GM21786 (cell line): ENCODE results near the gene PDE4B.

ENCODE experiments used
- ATAC-seq: cut with Tn5 transposase; IDR thresholded peaks from one replicate; pipeline ENCODE4 v1.9.1; 2021; ENCODE audit not compliant: unreplicated experiment

PDE4B gene

GRCh38 chr1:66372522-66373101 lies 579.9 kb downstream of the PDE4B start:
- ATAC-seq = peak; percentile 17

- no peak for ATAC-seq
Measured at GRCh38 chr1:66373157-66373591, 580.5 kb downstream of the PDE4B start.

DNA sequence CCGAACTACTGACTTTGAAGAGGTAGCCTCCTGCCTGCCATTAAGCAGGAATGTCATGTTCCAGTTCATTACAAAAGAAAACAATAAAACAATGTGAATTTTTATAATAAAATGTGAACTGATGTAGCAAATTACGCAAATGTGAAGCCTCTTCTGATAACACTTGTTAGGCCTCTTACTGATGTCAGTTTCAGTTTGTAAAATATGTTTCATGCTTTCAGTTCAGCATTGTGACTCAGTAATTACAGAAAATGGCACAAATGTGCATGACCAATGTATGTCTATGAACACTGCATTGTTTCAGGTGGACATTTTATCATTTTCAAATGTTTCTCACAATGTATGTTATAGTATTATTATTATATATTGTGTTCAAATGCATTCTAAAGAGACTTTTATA lies 581.5 kb downstream of the PDE4B start:
- ATAC-seq = peak; percentile 44

DNA sequence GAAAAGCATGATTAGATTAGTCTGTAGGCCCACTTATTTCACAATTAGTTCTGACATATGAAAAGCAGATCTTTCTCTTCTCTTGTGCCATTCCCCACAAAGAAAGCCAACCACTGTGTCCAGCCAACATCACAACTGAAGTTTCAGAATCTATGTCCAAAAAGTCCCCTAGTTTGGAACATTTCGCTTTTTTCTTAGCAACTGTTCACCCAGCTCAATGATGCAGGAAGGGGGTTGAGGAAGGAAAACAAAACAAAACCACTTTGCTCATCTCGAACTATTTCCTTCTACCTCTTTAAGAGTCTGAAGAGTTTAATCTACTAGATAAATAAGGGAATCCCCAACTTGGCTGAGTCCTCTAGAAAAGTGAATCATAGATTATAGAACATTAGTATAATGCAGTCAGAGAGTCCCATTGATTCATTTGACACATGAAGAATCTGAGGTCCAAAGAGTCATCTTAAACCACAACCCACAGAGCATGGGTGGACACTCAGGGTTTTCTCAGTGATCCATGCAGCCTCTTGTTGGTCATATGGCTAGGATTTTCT lies 581.9 kb downstream of the PDE4B start:
- ATAC-seq = peak; percentile 51

GRCh38 chr1:66375125-66375524 lies 582.4 kb downstream of the PDE4B start:
- ATAC-seq = no peak

- ATAC-seq = peak; percentile 96
Measured at GRCh38 chr1:66380452-66381212, 587.9 kb downstream of the PDE4B start.

DNA sequence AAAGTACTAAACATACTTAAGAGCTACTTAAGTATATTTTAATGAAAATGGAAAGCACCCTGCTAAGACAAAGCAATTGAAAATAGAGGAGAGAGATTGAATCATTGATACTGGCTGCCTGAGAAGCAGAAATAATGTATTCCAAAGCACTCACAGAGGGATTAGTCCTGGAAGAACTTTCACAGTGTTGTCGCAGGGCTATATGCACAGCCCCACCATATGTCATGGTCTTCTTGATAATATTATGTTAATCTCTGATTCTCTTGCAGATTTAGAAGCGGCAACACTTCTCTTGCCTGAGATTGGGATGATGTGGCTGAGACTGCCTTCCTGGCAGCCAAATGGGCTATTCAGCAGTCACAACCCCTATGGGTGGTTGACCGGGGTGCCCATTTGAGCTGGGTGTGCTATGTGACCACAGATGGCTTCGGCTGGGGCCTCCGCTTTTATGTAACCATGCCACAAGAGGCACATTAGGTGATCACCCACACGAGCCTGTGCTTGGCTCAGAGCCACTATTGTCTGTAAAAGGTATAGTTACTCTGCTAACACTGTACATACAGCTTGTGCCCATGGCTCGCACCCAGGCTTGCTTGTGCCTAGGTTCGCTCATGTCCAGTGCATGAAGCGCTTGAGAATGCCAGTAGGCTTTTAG lies 589.1 kb downstream of the PDE4B start:
- ATAC-seq = no peak

DNA sequence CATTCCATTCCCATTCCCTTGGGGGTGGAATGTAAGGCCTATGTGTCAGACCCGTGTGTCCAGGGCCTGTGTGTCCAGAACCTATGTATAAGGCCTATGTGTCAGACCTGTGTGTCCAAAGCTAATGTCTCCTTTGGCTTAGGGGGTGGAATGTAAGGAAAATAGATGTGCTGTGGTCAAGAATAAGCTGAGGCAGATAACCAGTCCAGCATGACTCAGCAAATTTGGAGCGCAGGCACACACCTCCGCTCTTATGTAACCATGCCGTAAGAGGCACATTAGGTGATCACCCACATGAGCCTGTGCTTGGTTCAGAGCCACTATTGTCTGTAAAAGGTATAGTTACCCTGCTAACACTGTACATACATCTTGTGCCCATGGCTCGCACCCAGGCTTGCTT lies 590.5 kb downstream of the PDE4B start:
- no peak for ATAC-seq

GRCh38 chr1:66383611-66384010 lies 590.9 kb downstream of the PDE4B start:
- ATAC-seq = no peak

- no peak for ATAC-seq
Measured at GRCh38 chr1:66384258-66384921, 591.7 kb downstream of the PDE4B start.

GRCh38 chr1:66386712-66387111 lies 594.0 kb downstream of the PDE4B start:
- no peak for ATAC-seq

- ATAC-seq = no peak
Measured at GRCh38 chr1:66388913-66389312, 596.2 kb downstream of the PDE4B start.

- no peak for ATAC-seq
Measured at GRCh38 chr1:66393586-66394287, 601.0 kb downstream of the PDE4B start.

- no peak for ATAC-seq
Measured at GRCh38 chr1:66394603-66395002, 601.9 kb downstream of the PDE4B start.

- ATAC-seq = no peak
Measured at GRCh38 chr1:66395202-66396061, 602.7 kb downstream of the PDE4B start.

DNA sequence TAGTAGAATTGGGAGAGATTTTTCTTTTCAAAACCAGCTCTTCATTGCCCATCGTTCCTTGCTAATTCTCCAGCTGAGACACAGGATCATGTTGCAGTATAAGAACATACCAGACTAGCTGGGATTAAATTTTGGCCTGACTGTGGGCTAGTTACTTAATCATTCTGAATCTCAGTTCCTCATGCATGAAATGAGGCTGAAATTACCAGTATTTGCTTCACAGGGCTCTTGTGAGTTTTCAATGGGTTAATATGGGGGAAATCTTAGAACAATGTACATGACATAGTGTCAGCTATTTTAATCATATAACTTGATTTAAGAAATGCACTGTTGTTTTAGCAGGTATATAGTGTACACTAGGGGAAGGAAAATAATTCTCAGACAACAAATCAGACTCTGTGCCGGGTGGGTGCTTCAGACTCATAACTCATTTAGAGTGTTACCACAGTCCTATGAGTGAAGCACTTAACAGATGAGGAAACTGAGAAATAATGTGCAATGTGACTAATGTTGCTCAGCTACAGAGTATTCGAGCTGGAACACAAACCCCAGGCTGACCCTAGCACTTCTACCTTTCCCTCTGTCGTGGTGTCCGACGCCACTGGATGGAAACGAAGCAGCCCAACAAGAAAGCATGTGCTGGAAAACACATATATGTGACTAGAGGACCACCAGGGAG lies 603.7 kb downstream of the PDE4B start:
- peak; percentile 47 for ATAC-seq

DNA sequence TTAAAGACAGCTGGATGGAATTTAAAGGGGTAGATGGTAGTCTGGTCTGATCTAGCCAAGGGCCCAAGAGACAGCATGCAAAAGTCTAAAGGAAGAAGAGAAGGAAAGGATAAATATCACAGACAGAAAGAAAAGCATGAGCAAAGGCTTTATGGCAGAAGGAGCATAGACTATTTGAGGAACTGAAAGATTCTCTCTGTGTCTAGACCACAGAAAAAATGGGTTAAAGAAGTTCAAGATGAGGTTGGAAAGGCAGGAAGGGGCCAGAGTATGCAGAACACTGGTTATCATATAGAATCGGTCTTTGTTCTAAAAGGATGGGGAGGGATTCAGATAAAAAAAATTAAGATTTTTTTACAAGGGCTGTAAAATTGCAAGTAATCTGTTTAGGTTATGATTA lies 604.5 kb downstream of the PDE4B start:
- ATAC-seq = peak; percentile 37

DNA sequence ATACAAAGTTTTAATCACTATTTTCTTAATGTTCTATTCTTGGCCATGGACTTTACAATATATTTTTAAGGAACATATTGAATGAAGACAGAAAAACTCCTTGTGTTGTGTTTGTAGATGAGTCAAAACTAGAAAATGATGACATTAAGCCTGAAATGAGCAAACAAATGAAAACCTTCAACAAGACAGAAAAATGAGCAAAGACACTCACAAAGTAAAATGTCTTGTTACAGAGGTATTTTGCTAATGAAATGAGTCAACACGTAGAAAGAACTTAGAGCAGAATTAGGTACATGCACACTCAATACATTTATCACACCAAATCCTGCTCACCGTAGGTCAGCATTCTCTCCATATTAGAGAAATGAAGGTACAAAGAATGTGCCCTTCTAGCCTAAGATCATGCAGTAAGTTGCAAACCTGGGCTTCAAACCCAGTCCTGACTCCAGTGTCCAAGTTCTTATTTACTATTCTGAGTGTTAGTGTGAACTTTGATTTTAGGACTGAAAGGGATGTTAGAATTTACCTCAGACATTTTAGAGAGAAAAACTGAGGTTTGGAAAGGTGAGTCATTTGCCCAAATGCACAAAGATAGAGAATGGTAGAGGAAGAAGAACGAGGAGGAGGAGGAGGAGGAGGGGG lies 607.3 kb downstream of the PDE4B start:
- no peak for ATAC-seq

DNA sequence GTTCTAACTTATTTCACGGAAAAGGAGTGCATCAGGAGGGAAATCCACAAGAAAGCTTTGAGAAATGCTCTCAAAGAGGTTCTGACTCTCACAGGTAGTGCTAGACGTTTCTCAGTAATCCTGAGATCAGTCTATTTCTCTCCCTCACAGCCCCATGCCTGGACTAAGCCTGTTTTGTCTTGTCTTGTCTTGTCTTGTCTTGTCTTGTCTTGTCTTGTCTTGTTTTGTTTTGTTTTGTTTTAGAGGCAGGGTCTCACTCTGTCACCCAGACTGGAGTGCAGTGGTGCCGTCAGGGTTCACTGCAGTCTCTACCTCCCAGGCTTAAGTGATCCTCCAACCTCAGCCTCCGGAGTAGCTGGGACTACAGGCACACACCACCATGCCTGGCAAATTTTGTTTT lies 608.0 kb downstream of the PDE4B start:
- no peak for ATAC-seq
